ENCODE data around the gene EMP1.

GRCh38 chr12:13176256-13176655, 20.3 kb upstream of the EMP1 start:
- no peak for TF ChIP-seq TAF1 (IDR thresholded peaks at IDR 0.05; ENCODE audit: borderline replicate concordance, low read depth, low read length)
- no peak for TF ChIP-seq POLR2AphosphoS5 (IDR thresholded peaks at IDR 0.05; ENCODE audit: low read depth, low read length)
- no peak for TF ChIP-seq POLR2A (IDR thresholded peaks at IDR 0.05; ENCODE audit: low read depth, low read length)

All from GM12892 (cell line).